ENCODE results near the gene SIX5.

The SIX5 gene

DNA sequence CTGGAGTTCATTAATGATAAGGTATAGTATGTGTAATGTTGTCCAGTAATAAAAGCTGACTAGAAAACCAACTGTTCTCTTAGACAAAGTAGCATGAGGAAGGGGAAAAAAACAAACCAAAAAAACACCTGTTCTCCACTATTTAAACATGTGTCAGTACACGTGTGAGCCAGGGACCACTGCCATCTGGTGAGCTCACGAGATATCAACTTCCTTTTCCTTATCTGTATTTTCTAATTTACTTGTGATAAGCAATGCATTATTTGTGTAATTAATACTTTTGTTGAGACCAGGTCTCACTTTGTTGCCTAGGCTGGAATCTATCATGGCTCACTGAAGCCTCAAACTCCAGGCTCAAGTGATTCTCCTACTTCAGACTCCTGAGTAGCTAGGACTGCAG lies 4.3 kb upstream of the SIX5 start:
- DNase-seq, result no peak

DNA sequence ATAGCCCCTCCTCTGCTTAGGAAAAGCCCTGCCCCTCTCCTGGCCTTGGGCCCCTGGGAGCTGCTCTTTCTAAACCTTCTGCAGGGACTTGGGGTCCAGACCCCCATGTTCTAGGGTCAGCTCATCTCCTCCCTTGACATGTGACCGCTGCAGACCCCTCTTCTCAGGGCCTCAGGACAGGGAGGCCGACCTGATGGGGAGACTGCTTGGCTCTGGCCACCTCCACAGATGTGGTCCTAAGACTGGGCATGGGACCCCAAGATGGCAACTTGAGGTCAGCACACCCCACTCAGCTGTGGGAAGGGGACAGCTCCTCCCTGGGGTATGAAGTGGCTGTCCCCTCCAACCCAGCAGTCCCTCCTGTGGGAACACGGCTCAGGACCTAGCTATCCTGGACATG lies 3.9 kb upstream of the SIX5 start:
- no peak for DNase-seq

DNA sequence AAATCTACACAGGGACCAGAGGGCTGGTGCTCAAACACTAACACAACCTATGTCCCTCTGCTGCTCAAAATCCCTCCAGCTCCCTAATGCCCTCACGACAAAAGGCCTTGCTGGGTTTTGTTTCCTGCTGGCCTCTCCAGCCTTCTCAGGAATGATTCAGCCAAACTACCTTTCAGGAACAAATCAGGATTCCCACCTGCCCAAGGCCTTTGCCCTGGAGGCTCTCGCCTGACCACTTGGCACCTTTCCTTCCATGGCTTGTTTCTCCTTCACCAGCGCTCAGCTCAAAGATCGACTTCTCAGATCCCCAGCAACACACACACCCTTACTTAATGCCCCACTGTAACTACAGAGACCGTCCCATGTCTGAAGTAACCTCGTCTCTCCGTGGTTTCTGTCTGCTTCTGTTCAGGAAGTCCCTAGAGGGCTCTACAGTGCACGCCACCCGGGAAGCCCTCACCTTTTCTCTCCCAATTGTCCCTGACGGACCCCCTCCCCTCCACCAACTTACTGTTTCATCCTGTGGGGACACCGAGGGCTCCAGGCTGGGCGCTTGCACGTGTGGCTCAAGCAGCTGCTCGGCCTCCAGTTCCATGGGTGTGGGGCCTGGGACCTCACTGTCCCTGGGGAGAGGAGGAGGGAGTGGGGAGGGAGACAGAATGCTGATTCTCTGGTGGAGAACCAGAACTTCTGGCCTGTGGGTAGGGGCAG lies 3.2 kb upstream of the SIX5 start:
- DNase-seq, result no peak

DNA sequence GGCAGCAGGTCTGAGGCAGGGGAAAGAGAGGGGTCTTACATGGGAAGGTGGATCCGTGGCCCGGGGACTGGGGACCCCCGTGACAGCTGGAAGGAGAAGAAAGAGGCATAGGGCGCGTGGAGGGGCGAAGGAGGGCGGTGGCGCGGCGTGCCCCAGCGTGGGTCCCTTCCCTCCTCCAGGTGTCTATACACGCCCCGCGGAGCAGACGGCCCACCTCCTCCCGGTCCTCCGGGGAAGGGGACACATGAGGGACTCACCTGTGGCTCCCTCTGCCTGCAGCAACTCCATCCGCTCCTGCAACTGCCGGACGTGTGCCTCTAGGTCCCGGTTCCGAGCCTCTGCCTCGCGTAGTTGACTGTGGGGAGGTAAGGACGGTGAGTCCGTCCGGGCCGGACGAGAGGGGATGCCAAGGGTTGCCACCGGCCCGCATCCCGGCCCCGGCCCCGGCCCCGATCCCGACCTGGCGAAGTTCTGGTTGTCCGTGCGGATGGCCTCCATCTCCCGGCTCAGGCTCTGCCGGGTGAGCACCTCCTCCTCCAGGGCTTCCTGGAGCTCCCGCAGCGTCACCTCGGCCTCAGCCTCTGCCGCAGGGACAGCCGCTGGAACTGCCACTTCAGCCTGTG lies 2.4 kb upstream of the SIX5 start:
- DNase-seq, result no peak

DNA sequence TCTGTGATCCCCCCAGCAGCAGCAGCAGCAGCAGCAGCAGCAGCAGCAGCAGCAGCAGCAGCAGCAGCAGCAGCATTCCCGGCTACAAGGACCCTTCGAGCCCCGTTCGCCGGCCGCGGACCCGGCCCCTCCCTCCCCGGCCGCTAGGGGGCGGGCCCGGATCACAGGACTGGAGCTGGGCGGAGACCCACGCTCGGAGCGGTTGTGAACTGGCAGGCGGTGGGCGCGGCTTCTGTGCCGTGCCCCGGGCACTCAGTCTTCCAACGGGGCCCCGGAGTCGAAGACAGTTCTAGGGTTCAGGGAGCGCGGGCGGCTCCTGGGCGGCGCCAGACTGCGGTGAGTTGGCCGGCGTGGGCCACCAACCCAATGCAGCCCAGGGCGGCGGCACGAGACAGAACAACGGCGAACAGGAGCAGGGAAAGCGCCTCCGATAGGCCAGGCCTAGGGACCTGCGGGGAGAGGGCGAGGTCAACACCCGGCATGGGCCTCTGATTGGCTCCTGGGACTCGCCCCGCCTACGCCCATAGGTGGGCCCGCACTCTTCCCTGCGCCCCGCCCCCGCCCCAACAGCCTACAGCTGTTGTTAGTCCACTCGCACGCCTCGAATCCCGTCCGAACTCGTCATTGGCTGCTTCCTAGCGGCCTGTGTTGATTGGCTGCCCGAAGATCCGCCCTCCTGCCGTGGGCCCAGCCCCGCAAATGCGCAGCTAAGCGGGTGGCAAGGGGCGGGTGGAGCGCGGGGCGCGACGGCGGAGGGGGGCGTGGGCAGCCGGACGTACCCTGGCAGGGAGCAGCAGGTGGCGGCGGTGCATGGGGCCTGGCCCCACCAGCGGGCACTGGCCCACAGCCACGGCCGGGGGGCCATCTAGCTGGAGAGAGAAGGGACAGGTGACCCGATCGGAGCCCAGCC lies 1.4 kb upstream of the SIX5 start:
- peak; percentile 93 for DNase-seq

DNA sequence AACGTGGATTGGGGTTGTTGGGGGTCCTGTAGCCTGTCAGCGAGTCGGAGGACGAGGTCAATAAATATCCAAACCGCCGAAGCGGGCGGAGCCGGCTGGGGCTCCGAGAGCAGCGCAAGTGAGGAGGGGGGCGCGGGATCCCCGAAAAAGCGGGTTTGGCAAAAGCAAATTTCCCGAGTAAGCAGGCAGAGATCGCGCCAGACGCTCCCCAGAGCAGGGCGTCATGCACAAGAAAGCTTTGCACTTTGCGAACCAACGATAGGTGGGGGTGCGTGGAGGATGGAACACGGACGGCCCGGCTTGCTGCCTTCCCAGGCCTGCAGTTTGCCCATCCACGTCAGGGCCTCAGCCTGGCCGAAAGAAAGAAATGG lies 754 bp upstream of the SIX5 start:
- no peak for DNase-seq

DNA sequence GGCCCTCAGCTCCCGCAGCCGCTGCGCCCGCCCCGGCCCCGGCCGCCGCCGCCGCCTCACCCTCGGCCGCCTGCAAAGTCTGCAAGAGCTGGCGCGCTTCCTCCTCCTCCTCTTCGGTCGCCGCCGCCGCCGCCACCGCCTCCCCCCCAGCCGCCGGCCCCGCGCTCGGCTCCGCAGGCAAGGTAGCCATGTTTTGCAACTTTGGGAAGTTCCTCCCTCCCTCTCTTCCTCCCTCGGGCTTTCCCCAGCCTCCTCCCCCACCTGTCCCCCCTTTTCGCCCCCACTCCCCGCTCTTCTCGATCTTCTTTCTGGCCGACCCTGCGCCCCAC lies 433 bp downstream of the SIX5 start:
- DNase-seq, result no peak

DNA sequence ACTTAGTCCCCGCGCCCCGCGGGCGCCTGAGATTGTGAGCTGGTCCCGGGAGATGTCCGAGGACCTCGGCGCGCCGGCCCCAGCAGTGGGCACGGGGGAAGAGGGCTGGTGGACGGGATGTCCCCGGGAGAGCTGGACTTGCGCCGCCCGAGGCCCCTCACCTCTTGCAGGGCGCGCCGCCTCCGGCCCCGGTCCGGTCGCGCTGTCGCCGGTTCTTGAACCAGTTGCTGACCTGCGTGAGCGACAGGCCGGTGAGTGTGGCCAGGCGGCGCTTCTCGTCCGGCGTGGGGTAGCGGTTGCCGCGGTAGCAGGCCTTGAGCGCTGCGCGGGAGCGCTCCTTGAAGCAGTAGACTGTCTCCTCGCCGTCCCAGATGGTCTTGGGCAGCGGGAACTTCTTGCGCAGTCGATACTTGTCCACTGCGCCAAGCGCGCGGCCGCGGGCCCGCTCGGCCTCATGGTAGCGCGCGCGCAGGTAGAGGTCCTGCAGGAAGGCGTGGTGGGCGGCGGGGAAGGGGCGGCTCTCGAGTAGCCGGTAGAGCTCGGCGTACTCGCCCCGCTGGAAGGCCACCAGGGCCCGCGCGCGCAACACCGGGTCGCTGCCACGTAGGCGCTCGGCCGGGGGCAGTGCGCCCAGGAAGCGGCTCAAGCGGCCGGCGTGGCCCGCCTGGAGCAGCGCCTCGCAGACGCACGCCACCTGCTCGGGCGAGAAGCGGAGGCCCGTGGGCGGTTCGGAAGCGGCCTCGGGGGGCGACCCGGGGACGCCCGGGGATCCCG lies 984 bp downstream of the SIX5 start:
- DNase-seq, result no peak

DNA sequence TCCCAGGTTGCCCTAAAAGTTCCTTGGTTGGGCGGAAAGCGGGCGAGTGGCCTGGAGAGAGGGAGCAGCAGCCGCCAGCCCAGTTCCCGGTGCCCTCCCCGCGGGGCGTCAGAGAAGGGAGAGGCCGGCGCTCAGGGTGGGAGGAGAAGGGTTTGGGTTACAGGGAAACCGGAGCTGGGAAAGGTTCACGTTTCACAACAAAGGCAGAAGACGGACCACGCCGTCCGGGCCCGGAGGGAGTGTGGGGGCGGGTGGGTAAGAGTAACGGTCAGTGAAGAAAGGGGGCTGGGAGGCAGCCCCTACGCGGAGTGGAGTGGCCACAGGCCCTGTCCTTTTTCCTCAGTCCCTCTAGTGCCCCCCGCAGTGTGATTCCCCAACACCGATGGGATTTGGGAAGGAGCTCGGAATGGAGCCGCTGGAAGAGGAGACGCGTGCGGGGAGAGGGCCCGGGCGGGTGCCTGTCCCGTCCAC lies 1.6 kb downstream of the SIX5 start:
- DNase-seq, result no peak

DNA sequence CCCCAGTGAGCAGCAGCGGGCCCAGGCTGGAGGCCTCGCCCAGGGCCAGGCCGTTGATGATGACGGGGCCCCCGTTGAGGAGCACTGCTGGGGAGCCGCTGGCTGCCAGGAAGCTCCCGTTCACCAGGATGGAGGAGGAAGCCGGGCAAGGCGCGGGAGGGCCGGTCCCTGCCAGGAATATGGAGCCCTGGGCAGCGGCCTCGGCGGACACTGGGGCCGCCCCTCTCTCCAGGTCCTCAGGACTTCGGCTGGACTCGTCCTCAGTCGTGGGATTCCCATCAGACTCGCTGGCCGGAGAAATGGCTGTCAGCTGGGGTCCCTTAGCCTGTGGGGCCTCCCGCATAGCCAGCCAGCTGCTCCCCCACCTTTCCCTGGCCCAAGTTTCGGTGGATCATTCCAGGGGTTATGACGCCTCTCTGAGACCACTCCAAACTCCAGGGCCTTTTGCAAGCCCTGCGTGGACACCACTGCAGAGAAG lies 2.1 kb downstream of the SIX5 start:
- no peak for DNase-seq

DNA sequence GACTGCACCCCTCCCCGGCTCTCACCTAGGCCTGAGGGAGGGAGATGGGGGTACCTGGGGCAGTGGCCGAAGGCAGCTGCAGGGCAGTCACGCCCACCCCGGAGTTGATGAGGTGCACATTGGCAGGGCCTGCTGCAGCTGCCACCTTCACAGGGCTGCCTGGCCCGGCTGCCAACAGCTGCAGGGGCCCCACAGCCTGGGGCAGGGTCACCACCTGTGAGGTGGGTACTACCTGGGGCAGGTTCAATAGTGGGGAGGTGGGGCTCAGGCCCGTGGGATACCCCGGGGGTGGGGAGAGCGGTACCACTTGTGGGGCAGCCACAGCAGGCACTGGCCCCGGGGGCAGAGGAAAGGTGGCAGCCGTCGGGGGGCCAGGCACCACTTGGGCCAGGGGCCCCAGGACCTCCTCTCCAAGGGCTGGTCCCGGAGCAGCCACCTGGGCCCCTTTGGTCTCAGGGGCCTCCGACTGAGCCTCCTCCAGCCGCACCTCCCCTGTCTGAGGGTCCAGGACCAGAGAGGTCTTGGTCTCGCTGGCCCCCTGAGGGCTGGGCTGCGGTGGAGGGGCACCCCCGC lies 2.7 kb downstream of the SIX5 start:
- DNase-seq, result no peak

DNA sequence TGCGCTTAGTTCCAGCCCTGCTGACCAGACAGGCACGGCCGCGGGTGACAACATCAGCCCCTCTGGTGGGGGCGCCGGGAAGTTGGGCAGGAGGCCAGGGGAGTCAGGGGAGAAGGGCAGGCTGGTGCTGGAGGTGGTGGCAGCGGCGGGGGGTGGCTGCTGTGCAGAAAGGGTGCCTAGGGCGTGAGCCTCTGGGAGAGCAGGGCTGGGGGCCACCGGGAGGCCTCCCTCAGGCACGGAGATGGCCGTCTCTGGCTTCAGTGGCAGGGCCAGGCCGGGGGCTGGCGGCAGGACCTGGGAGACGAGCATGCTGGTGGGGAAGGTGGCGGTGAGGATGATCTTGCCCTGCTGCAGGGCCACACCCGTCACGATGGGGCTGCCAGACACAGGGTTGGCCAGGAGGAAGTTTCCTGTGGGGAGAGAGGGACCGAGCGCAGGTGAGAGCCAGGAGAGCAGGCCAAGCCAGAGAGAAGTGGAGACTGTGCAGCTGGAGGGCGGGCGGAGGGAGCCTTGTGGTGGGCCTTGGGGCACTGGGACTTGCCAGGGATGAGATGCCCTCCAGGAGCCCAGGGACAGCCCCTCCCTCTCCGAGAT lies 3.3 kb downstream of the SIX5 start:
- no peak for DNase-seq

DNA sequence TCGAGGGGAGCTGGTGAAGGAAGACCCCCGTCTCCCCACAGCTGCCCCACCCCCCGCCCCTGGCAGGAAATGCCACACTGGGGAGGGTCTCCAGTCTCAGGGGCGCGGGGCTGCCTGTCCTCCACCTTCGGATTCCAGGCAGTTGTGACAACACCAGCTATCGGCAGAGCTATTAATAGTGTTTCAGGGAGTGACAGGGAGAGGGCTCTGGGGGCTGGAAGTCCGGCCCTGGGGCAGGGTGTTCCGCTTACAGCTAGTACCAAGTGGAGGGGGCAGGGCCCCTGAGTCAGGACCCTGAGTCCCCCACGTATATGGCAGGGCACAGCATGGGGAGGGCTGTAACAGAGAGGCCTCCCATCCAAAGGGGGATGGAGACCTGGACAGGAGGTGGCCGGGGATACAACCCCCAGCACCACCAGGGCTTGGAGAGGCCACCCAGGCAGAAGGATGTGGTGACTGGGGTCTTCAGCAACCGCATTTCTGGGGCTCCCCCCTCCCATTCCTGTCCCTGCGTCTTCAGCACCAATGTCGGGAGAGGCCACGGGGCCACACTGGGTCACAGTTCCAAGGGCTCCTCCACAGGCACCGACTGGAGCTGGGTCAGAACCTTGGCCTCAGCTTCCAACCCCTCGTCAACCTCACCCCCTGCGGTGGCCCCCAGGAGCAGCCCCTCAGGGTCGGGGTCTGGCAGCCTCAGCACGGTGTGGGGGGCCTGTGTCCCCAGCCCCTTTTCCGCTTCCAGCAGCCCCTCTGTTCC lies 3.9 kb downstream of the SIX5 start:
- no peak for DNase-seq

DNA sequence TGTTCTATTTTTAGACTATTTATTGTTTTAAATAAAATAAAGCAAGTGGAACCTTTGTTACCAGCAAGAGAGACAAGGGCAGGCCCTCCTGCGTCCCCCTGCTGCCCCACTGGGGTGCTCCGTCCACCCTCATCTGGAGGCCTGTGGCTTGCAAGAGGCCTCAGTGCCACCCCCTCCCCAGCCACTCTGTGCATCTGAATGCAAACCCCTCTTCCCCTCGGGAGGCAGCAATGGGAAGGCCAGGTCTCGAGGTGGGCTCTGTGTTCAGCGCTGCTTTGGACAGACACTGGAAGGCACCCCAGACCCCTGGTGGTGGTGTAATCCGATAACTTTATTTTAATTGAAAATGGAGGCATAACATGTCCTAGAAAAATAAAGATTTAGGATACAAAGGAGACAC lies 4.6 kb downstream of the SIX5 start:
- no peak for DNase-seq

DNA sequence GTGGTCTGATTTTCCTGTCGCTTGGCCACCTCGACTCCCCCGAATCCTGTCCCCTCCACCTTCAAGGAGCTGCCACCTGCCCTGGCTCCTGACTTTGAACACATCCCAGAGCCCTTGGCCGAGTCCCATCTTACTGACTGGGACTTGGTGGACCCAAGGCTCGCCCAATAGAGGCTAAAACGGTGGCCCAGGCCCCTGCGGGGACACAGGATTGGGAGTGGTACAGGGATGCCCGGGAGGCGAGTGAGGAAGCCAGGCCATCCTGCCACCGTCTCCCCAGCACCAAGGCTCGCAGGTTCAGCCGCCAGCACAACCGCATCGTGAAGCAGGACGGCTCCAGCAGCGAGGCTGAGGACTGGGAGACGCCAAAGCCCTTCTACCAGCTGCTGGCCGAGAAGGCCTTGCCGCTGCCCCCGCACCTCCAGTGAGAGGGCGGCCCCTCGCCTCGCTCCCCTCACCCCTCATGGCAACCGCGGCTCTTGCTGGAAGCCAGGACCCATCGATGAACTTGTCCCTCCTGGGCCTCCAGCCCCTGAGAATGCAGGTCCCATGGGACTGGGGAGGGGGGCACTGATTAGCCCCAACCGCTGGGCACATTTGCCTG lies 5.3 kb downstream of the SIX5 start:
- DNase-seq, result no peak

DNA sequence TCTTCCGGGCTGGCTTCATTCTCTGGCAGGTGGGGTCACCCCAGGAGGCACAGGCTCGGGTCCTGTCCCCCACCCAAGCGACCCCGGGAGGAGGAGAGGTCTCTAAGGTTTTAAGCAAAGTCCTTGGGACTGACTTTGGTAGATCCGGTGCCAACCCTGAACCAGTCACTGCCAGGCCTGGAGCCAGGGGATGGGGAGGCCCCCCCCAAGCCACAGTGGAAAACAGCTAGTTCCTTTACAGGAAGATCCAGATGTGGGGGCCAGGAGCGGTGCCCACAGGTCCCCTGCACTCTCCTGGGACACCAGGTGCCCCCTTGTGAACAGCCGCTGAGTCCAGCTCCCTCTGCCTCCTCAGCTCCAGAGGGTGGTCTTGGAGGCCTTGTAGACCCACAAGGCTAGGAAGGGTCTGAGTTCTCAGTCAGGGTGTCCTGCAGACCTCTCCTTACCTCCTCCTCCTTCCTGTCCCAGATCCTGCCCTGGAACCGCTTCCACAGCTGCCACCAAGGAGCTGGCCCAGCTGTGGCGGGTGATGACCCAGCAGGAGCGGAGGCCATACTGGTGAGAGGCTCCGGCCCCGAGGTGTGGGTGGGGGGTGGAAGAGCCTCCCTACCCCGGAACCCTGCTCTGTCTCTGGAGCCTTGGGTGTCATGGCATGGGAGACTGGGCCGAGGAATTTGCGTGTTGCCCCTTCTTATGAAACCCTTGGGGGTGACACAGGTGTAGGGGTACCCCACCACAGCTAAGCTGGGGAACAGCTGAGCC lies 6.0 kb downstream of the SIX5 start:
- DNase-seq, result no peak

DNA sequence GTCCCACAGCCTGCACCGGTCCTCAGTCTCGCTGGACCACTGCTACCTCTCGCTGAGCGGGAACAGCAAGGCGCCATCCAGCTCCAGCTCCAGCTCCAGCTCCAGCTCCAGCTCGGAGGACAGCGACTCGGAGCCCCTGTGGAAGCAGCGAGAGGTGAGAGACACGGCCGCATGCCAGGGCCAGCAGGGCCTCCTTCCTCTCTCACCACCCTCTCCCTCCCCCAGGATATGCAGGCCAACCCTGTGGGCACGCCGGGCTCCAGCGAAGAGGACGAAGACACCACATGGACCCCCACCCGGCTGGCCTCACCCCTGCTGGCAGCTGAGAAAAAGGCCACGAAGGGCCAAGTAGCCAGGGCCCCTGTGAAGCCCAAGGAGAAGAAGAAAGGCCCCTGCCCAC lies 7.3 kb downstream of the SIX5 start:
- DNase-seq, result no peak

DNA sequence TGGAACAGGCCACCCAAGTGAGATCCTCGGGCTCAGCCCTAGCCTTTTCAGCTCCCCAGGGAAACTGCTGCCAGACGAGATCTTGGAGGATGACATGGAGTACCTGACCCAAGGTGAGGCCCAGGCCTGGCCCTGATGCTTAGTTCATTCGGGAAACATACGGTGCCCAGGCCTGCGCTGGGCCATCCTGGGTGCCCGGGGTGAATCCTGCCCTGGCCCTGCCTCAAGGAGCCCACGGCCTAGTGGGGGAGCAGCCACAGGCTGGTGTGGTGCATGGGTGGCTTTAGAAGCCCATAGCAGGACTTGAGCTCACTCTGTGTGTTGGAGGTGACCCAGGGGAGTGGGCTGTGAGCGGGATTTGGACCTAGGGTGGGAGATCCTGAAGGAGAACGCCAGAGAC lies 10.1 kb downstream of the SIX5 start:
- DNase-seq, result no peak

DNA sequence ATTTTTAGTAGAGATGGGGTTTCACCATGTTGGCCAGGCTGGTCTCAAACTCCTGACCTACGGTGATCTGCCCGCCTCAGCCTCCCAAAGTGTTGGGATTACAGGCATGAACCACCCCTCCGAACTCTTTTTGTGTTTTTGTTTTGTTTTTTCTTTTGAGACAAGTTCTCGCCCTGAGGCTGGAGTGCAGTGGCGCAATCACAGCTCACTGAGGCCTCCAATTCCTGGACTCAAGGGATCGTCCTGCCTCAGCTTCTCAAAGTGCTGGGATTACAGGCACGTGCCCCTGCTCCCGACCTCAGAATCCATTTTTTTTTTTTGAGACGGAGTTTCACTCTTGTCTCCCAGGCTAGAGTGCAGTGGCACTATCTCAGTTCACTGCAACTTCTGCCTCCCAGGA lies 11.4 kb downstream of the SIX5 start:
- no peak for DNase-seq

DNA sequence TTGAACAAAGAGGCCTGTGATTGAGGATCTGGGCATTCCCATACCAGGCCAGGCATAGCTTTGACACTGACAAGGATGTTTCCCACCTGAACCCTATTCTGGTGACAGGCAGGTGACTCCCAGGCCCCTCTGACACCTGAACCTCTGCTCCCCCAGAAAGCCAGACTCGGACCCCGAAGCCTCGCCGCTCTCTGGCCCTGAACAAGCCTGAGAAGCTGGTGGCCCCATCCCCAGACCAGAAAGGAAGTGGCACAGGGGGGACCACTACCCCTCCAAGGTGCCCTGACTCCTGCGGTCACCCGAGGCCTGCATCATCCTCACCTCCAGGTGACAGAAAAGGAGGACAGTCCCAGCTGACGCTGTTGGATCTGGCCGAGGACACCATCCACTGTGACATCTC lies 14.7 kb downstream of the SIX5 start:
- no peak for DNase-seq

Data from NCI-H774 (cell line).